H9 (cell line): Measurements from ENCODE around the gene SLC25A25. TPM values are rescaled to one million over a fixed set of nuclear protein-coding genes. Genes with fewer than 3 reads are reported as not detected.
A peak's percentile ranks its signal among the peaks of the same experiment; 100 is the strongest.

Experiments
- DNase-seq: peaks from one replicate; pipeline ENCODE4 v3.0.0-alpha.2; 2017
- H2AFZ ChIP-seq: one replicate; pipeline ENCODE4 v1.6.1; 2013; ENCODE audit warnings: mild to moderate bottlenecking, low read length, control low read depth, moderate library complexity
- H2AK5ac ChIP-seq: 2 replicates; pipeline ENCODE4 v1.6.1; 2013; ENCODE audit warnings: low read length, control low read depth, mixed read lengths; ENCODE audit not compliant: insufficient read length
- H2BK120ac ChIP-seq: one replicate; pipeline ENCODE4 v1.6.1; 2013; ENCODE audit warnings: low read depth, mild to moderate bottlenecking, low read length, control low read depth, inconsistent platforms; ENCODE audit not compliant: poor library complexity, severe bottlenecking
- H2BK12ac ChIP-seq: 2 replicates; pipeline ENCODE4 v1.6.1; 2013; ENCODE audit warnings: low read length, control low read depth, mixed read lengths, low read depth; ENCODE audit not compliant: insufficient read length
- H2BK15ac ChIP-seq: 2 replicates; pipeline ENCODE4 v1.6.1; 2013; ENCODE audit warnings: low read depth, low read length, control low read depth
- H2BK20ac ChIP-seq: one replicate; pipeline ENCODE4 v1.6.1; 2013; ENCODE audit warnings: low read depth, mild to moderate bottlenecking, low read length, control low read depth, inconsistent platforms; ENCODE audit not compliant: poor library complexity, severe bottlenecking
- H2BK5ac ChIP-seq: 2 replicates; pipeline ENCODE4 v1.6.1; 2013; ENCODE audit warnings: low read length, control low read depth, mixed read lengths; ENCODE audit not compliant: insufficient read length
- H3K14ac ChIP-seq: 2 replicates; pipeline ENCODE4 v1.6.1; 2013; ENCODE audit warnings: low read length, control low read depth; ENCODE audit not compliant: insufficient read depth
- H3K18ac ChIP-seq: 2 replicates; pipeline ENCODE4 v1.6.1; 2013; ENCODE audit warnings: low read depth, mild to moderate bottlenecking, mixed read lengths, low read length, control low read depth; ENCODE audit not compliant: insufficient read length
- H3K23ac ChIP-seq: 2 replicates; pipeline ENCODE4 v1.6.1; 2013; ENCODE audit warnings: low read length, control low read depth, mixed read lengths, low read depth; ENCODE audit not compliant: insufficient read length
- H3K23me2 ChIP-seq: 2 replicates; pipeline ENCODE4 v1.6.1; 2013; ENCODE audit warnings: low read depth, mild to moderate bottlenecking, mixed read lengths, low read length, control low read depth; ENCODE audit not compliant: insufficient read length, poor library complexity, severe bottlenecking
- H3K27ac ChIP-seq: 2 replicates; pipeline ENCODE4 v1.5.1; 2013; ENCODE audit warnings: low read length, control low read depth, mixed read lengths, low read depth; ENCODE audit not compliant: insufficient read length
- H3K27me3 ChIP-seq: 2 replicates; pipeline ENCODE4 v1.6.1; 2013; ENCODE audit warnings: low read length, control low read depth, inconsistent platforms; ENCODE audit not compliant: insufficient read depth
- H3K4ac ChIP-seq: 2 replicates; pipeline ENCODE4 v1.6.1; 2013; ENCODE audit warnings: low read depth, mild to moderate bottlenecking, control low read depth, inconsistent platforms, low read length, moderate library complexity
- H3K4me1 ChIP-seq: 2 replicates; pipeline ENCODE4 v1.6.1; 2013; ENCODE audit warnings: low read length, control low read depth, inconsistent platforms; ENCODE audit not compliant: insufficient read depth
- H3K4me2 ChIP-seq: 2 replicates; pipeline ENCODE4 v1.6.1; 2013; ENCODE audit warnings: low read length, control low read depth, mixed read lengths; ENCODE audit not compliant: insufficient read length, insufficient read depth
- H3K56ac ChIP-seq: 2 replicates; pipeline ENCODE4 v1.6.1; 2013; ENCODE audit warnings: low read depth, mild to moderate bottlenecking, mixed read lengths, low read length, control low read depth; ENCODE audit not compliant: insufficient read length
- H3K79me1 ChIP-seq: 2 replicates; pipeline ENCODE4 v1.6.1; 2013; ENCODE audit warnings: low read depth, mild to moderate bottlenecking, moderate library complexity, low read length, control low read depth, inconsistent platforms; ENCODE audit not compliant: insufficient read depth, poor library complexity, severe bottlenecking
- H3K79me2 ChIP-seq: 2 replicates; pipeline ENCODE4 v1.6.1; 2013; ENCODE audit warnings: low read length, control low read depth, inconsistent platforms; ENCODE audit not compliant: insufficient read depth
- H3K9ac ChIP-seq: 2 replicates; pipeline ENCODE4 v1.6.1; 2013; ENCODE audit warnings: low read length, control low read depth, mixed read lengths; ENCODE audit not compliant: insufficient read length; ENCODE audit errors: extremely low read depth
- H3K9me3 ChIP-seq: one replicate; pipeline ENCODE4 v1.6.1; 2013; ENCODE audit warnings: low read depth, low read length, inconsistent platforms; ENCODE audit not compliant: control insufficient read depth
- H3T11ph ChIP-seq: one replicate; pipeline ENCODE4 v1.6.1; 2013; ENCODE audit warnings: mild to moderate bottlenecking, low read length, control low read depth, inconsistent platforms
- H4K20me1 ChIP-seq: one replicate; pipeline ENCODE4 v1.6.1; 2013; ENCODE audit not compliant: control insufficient read depth, insufficient read length, insufficient read depth
- H4K5ac ChIP-seq: 2 replicates; pipeline ENCODE4 v1.6.1; 2013; ENCODE audit warnings: low read depth, mild to moderate bottlenecking, mixed read lengths, low read length, control low read depth; ENCODE audit not compliant: insufficient read length
- H4K8ac ChIP-seq: replicated peaks from 2 replicates; pipeline ENCODE4 v1.6.1; 2013; ENCODE audit warnings: low read length, control low read depth, mixed read lengths, low read depth; ENCODE audit not compliant: insufficient read length
- H4K91ac ChIP-seq: 2 replicates; pipeline ENCODE4 v1.6.1; 2013; ENCODE audit warnings: low read depth, mild to moderate bottlenecking, moderate library complexity, mixed read lengths, low read length, control low read depth; ENCODE audit not compliant: insufficient read length
- H3K27ac Mint-ChIP-seq, 3 experiments: 2 replicates in 2 of 3; 3 replicates in 1 of 3; pipeline ENCODE4 v1.8.0; 2020 to 2021; ENCODE audit warnings: mixed read lengths in 3 of 3, mild to moderate bottlenecking in 1 of 3, moderate library complexity in 1 of 3
- H3K27me3 Mint-ChIP-seq: 2 replicates; pipeline ENCODE4 v1.8.0; 2021; ENCODE audit warnings: low read depth, mild to moderate bottlenecking, moderate library complexity, mixed read lengths
- H3K36me3 Mint-ChIP-seq, 3 experiments: 2 replicates in 2 of 3; 3 replicates in 1 of 3; pipeline ENCODE4 v1.8.0; 2020 to 2021; ENCODE audit warnings: low read depth in 3 of 3, mixed read lengths in 3 of 3; ENCODE audit not compliant: insufficient read depth in 1 of 3
- H3K4me1 Mint-ChIP-seq, 2 experiments: 2 replicates each; pipeline ENCODE4 v1.8.0; 2020; ENCODE audit warnings: mixed read lengths in 2 of 2
- H3K4me3 Mint-ChIP-seq, 2 experiments: 2 replicates in 1 of 2; 3 replicates in 1 of 2; pipeline ENCODE4 v1.8.0; 2020 to 2021; ENCODE audit warnings: mild to moderate bottlenecking in 2 of 2, mixed read lengths in 2 of 2, moderate library complexity in 1 of 2
- H3K9me3 Mint-ChIP-seq, 2 experiments: 2 replicates in 1 of 2; 3 replicates in 1 of 2; pipeline ENCODE4 v1.8.0; 2020; ENCODE audit warnings: mild to moderate bottlenecking in 2 of 2, mixed read lengths in 2 of 2, moderate library complexity in 1 of 2
- WGBS: extraction: QIAGEN DNeasy Blood & Tissue Kit; methylation state at CpG from one replicate; pipeline ENCODE4 v1.1.7; 2013; ENCODE audit warnings: missing lambda C conversion rate, low lambda C conversion rate, mixed read lengths; ENCODE audit not compliant: insufficient read length; ENCODE audit errors: extremely low coverage; 5-methylcytosine and 5-hydroxymethylcytosine counted together
- total RNA-seq: library from RNA; stranded (reverse); gene quantifications from 2 replicates; pipeline ENCODE4 v1.2.1, GENCODE V29; 2021
- TF ChIP-seq, protein P1 (sequence below): fragments of 200-600 bp; sonication (generic); conservative IDR thresholded peaks from 3 replicates; pipeline ENCODE4 v1.8.0; 2021; ENCODE audit warnings: antibody characterized with exemption, mild to moderate bottlenecking

The SLC25A25 gene
- total RNA-seq, 1 experiment from 2014 or later, result 16.9 TPM

DNA sequence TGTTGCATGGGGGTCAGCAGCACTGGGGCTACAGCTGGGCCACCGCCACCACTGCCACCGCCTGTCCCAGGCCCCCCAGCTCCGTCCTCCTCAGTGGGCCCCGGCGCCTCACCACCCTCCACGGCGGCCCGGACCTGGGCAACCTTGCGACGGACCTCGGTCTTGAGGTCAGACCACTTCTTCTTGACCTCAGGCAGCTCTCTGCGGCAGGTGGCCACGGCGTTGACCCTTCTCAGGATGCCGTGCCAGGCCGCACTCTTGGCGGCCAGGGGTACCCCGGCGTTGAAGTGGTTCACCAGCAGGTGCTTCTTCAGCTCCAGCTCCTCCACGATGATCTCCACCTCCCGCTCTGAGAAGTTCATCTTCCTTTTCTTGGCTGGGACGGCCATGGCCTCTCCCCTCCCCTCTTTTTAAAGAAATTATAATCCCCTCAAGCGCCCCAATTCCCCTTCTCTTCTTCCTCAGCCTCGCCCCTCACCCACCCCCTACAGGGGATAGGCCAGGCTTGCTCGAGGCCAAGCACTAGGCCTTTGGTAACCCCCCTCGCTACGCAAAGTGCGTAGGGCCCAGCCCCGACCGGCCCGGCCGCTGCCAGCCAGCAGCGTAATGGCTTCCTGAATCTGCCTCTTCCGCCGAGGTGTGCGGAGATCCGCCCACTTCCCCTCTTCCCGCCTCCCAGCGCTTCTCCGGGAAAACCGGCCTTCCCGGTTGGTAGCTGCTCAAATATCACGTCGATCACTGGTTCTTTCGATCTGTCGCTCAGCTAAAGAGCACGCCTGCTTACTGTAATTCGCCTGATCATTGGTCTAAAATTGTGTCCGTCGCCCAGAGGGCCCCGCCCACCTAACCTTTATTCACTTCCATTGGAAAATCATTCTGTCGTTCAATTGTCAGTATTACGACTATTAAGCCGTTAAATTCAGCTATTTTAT, 1.1 kb upstream of the SLC25A25 start, which contains the start of gene NAIF1:
Gene NAIF1, minus strand, starts transcription at position 608 of the 932 bp plus-strand sequence. Its CDS starts 219 bp downstream, at position 389.
- no peak within 1 kb of the TSS for H3K23ac ChIP-seq
- peak within 1 kb of the TSS; percentile 82 for H3K18ac ChIP-seq
- H3K9me3 ChIP-seq, result no peaks in the 10 kb centered on the region
- no peaks in the 10 kb centered on the region for H3K9me3 Mint-ChIP-seq
- H3K23me2 ChIP-seq, result peaks cover 16% of the 10 kb centered on the region
- no peaks in the 10 kb centered on the region for H3K27me3 Mint-ChIP-seq
- H2BK20ac ChIP-seq, result no peak within 1 kb of the TSS
- H4K5ac ChIP-seq, result no peak within 1 kb of the TSS
- H2BK5ac ChIP-seq, result peak within 1 kb of the TSS; percentile 11
- peak within 1 kb of the TSS; percentile 78 for H3K14ac ChIP-seq
- H2BK12ac ChIP-seq, result peak within 1 kb of the TSS; percentile 58
- no peaks in the 10 kb centered on the region for H4K20me1 ChIP-seq
- H2AK5ac ChIP-seq, result no peak within 1 kb of the TSS
- H3K79me1 ChIP-seq, result no peaks in the 10 kb centered on the region
- H4K91ac ChIP-seq, result no peak within 1 kb of the TSS
- H3K4me3 Mint-ChIP-seq, result peak within 1 kb of the TSS; percentile 19 to 91; a peak in 4 of 5 replicates
- peak within 1 kb of the TSS; percentile 82 for H3K4me2 ChIP-seq
- no CpG with 5 or more reads among the region's 54 CpGs for whole genome bisulfite sequencing
- H3T11ph ChIP-seq, result no peak within 1 kb of the TSS
- H3K56ac ChIP-seq, result no peak within 1 kb of the TSS
- peak within 1 kb of the TSS; percentile 21 for H3K4ac ChIP-seq
- H3K27ac Mint-ChIP-seq, result no peak within 1 kb of the TSS
- DNase-seq, result peak; percentile 99
- H2BK15ac ChIP-seq, result no peak within 1 kb of the TSS; the same call in 1 of the 2 replicates
- H4K8ac ChIP-seq, result no peak within 1 kb of the TSS
- peak within 1 kb of the TSS; percentile 74 for H3K9ac ChIP-seq
- peaks cover 25 to 28% of the 10 kb centered on the region in 2 experiments for H3K4me1 Mint-ChIP-seq
- no peaks in the 10 kb centered on the region for H3K4me1 ChIP-seq
- H2AFZ ChIP-seq, result no peak within 1 kb of the TSS
- no peak within 1 kb of the TSS for H2BK120ac ChIP-seq
- H3K36me3 Mint-ChIP-seq, result peaks cover 7 to 13% (median 9%) of the 10 kb centered on the region in 3 experiments; a peak in 6 of 7 replicates
- peaks cover 5% of the 10 kb centered on the region; the same call in 1 of the 2 replicates for H3K79me2 ChIP-seq
- peak within 1 kb of the TSS; percentile 83 for H3K27ac ChIP-seq
- no peaks in the 10 kb centered on the region for H3K27me3 ChIP-seq
- TF ChIP-seq, protein P1, sequence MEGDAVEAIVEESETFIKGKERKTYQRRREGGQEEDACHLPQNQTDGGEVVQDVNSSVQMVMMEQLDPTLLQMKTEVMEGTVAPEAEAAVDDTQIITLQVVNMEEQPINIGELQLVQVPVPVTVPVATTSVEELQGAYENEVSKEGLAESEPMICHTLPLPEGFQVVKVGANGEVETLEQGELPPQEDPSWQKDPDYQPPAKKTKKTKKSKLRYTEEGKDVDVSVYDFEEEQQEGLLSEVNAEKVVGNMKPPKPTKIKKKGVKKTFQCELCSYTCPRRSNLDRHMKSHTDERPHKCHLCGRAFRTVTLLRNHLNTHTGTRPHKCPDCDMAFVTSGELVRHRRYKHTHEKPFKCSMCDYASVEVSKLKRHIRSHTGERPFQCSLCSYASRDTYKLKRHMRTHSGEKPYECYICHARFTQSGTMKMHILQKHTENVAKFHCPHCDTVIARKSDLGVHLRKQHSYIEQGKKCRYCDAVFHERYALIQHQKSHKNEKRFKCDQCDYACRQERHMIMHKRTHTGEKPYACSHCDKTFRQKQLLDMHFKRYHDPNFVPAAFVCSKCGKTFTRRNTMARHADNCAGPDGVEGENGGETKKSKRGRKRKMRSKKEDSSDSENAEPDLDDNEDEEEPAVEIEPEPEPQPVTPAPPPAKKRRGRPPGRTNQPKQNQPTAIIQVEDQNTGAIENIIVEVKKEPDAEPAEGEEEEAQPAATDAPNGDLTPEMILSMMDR, result peak; percentile 25; the same call in 2 of the 3 replicates
